ENCODE measurements around the gene MMEL1.

DNA sequence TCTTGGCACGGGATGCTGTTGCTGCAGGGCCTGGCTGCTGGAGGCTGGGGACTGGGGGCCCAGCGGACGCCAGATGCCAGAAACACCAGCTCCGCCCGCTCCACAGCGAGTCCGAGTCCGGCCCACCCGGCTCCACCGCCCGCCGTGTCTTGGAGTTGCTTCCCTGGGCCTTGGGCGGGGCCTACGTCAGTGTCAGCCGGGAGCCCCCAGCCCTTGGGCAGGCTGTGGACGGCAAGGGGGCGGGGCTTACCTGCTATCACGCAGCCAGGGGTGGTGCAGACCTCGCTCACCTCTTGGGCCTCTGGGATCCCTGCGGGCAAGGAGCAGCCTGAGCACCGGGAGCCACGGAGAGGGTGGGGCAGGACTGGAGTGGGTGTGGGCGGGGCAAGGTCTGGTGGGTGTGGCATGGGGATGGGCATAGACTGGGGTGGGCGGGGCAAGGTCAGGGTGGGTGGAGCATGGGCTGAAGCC lies 21.8 kb downstream of the MMEL1 start:
- TF ChIP-seq EP300 (IDR thresholded peaks at IDR 0.05) (no peak), CHD2 (IDR thresholded peaks at IDR 0.05; ENCODE audit: low read length, partially characterized antibody) (no peak), POLR2A (IDR thresholded peaks at IDR 0.05; ENCODE audit: low read length) (no peak), POLR2AphosphoS2 (conservative IDR thresholded peaks at IDR 0.05; ENCODE audit: low read length) (no peak), ZFP36 (IDR thresholded peaks at IDR 0.05; ENCODE audit: borderline replicate concordance, partially characterized antibody) (no peak), RAD21 (conservative IDR thresholded peaks at IDR 0.05 in 1 of 2, IDR thresholded peaks at IDR 0.05 in 1 of 2) (no peak), SMC3 (IDR thresholded peaks at IDR 0.05) (no peak), MAFK (IDR thresholded peaks at IDR 0.05; ENCODE audit: partially characterized antibody) (no peak), ESRRA (IDR thresholded peaks at IDR 0.05; ENCODE audit: borderline replicate concordance, low read length) (no peak)
- TF ChIP-seq, protein P1, sequence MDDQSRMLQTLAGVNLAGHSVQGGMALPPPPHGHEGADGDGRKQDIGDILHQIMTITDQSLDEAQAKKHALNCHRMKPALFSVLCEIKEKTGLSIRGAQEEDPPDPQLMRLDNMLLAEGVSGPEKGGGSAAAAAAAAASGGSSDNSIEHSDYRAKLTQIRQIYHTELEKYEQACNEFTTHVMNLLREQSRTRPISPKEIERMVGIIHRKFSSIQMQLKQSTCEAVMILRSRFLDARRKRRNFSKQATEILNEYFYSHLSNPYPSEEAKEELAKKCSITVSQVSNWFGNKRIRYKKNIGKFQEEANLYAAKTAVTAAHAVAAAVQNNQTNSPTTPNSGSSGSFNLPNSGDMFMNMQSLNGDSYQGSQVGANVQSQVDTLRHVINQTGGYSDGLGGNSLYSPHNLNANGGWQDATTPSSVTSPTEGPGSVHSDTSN (IDR thresholded peaks at IDR 0.05) = no peak
- TF ChIP-seq, protein P2, sequence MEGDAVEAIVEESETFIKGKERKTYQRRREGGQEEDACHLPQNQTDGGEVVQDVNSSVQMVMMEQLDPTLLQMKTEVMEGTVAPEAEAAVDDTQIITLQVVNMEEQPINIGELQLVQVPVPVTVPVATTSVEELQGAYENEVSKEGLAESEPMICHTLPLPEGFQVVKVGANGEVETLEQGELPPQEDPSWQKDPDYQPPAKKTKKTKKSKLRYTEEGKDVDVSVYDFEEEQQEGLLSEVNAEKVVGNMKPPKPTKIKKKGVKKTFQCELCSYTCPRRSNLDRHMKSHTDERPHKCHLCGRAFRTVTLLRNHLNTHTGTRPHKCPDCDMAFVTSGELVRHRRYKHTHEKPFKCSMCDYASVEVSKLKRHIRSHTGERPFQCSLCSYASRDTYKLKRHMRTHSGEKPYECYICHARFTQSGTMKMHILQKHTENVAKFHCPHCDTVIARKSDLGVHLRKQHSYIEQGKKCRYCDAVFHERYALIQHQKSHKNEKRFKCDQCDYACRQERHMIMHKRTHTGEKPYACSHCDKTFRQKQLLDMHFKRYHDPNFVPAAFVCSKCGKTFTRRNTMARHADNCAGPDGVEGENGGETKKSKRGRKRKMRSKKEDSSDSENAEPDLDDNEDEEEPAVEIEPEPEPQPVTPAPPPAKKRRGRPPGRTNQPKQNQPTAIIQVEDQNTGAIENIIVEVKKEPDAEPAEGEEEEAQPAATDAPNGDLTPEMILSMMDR (IDR thresholded peaks at IDR 0.05) = no peak
- TF ChIP-seq, protein P3, sequence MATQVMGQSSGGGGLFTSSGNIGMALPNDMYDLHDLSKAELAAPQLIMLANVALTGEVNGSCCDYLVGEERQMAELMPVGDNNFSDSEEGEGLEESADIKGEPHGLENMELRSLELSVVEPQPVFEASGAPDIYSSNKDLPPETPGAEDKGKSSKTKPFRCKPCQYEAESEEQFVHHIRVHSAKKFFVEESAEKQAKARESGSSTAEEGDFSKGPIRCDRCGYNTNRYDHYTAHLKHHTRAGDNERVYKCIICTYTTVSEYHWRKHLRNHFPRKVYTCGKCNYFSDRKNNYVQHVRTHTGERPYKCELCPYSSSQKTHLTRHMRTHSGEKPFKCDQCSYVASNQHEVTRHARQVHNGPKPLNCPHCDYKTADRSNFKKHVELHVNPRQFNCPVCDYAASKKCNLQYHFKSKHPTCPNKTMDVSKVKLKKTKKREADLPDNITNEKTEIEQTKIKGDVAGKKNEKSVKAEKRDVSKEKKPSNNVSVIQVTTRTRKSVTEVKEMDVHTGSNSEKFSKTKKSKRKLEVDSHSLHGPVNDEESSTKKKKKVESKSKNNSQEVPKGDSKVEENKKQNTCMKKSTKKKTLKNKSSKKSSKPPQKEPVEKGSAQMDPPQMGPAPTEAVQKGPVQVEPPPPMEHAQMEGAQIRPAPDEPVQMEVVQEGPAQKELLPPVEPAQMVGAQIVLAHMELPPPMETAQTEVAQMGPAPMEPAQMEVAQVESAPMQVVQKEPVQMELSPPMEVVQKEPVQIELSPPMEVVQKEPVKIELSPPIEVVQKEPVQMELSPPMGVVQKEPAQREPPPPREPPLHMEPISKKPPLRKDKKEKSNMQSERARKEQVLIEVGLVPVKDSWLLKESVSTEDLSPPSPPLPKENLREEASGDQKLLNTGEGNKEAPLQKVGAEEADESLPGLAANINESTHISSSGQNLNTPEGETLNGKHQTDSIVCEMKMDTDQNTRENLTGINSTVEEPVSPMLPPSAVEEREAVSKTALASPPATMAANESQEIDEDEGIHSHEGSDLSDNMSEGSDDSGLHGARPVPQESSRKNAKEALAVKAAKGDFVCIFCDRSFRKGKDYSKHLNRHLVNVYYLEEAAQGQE (IDR thresholded peaks at IDR 0.05) = no peak
- TF ChIP-seq, protein P4, sequence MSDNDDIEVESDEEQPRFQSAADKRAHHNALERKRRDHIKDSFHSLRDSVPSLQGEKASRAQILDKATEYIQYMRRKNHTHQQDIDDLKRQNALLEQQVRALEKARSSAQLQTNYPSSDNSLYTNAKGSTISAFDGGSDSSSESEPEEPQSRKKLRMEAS (IDR thresholded peaks at IDR 0.05) = no peak
